ENCODE results near the gene NPW. TPM values are rescaled to one million over a fixed set of nuclear protein-coding genes. Genes with fewer than 3 reads are reported as not detected.

Gene NPW
- total and polyA plus RNA-seq, 12 donors = 0.39 to 0.54 TPM; not detected in 10

- Histone ChIP-seq H3K4me1 (peaks cover 11 to 30% (median 27%) of the 10 kb centered on the region in 9 donors), H3K27me3 (peaks cover 15 to 53% (median 40%) of the 10 kb centered on the region in 7 donors), H3K9me3 (no peaks in the 10 kb centered on the region), H3K36me3 (peaks cover 0 to 23% (median 12%) of the 10 kb centered on the region in 9 donors), H3K27ac (no peak overlapping the region), H3K4me3 (peak overlapping the region in 2 of 10 donors; percentile 80 to 81)
- no peak for ATAC-seq
- DNase-seq = no peak
- intact Hi-C loops (cut with DNase I) = loop anchor here in 1 of 10 donors (10.0 kb wide), 1 partner anchor 61 kb away; no protein-coding TSS in a partner anchor
- TF ChIP-seq, protein P1, sequence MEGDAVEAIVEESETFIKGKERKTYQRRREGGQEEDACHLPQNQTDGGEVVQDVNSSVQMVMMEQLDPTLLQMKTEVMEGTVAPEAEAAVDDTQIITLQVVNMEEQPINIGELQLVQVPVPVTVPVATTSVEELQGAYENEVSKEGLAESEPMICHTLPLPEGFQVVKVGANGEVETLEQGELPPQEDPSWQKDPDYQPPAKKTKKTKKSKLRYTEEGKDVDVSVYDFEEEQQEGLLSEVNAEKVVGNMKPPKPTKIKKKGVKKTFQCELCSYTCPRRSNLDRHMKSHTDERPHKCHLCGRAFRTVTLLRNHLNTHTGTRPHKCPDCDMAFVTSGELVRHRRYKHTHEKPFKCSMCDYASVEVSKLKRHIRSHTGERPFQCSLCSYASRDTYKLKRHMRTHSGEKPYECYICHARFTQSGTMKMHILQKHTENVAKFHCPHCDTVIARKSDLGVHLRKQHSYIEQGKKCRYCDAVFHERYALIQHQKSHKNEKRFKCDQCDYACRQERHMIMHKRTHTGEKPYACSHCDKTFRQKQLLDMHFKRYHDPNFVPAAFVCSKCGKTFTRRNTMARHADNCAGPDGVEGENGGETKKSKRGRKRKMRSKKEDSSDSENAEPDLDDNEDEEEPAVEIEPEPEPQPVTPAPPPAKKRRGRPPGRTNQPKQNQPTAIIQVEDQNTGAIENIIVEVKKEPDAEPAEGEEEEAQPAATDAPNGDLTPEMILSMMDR (IDR thresholded peaks at IDR 0.05) = no peak
- WGBS, 2 donors = 96 to 97% methylated on average over 14 of the region's 14 CpGs
These were observed 34.0 kb upstream of the NPW start for GRCh38 chr16:1985466-1986150.

- intact Hi-C loops (cut with DNase I) = loop anchor here in 1 of 10 donors (10.0 kb wide), 1 partner anchor 62 kb away; no protein-coding TSS in a partner anchor
- peaks cover 12 to 50% (median 39%) of the 10 kb centered on the region in 7 donors for H3K27me3 ChIP-seq
- peaks cover 16 to 45% (median 41%) of the 10 kb centered on the region in 9 donors for H3K4me1 ChIP-seq
- no peak overlapping the region for H3K27ac ChIP-seq
- TF ChIP-seq, protein P1 (IDR thresholded peaks at IDR 0.05) = no peak
- H3K9me3 ChIP-seq = no peaks in the 10 kb centered on the region
- H3K36me3 ChIP-seq = peaks cover 0 to 23% (median 12%) of the 10 kb centered on the region in 9 donors
- no peak for DNase-seq
- ATAC-seq = no peak
- no peak overlapping the region for H3K4me3 ChIP-seq
- WGBS, 2 donors = 88 to 90% methylated on average over 10 of the region's 10 CpGs
These were observed 32.4 kb upstream of the NPW start for GRCh38 chr16:1987198-1987597.

- Histone ChIP-seq H3K27me3 (peaks cover 12 to 40% (median 36%) of the 10 kb centered on the region in 7 donors), H3K36me3 (peaks cover 0 to 23% (median 12%) of the 10 kb centered on the region in 9 donors), H3K4me3 (peak within 1 kb of the TSS in 5 of 10 donors; percentile 10 to 60 (median 24)), H3K4me1 (peaks cover 10 to 38% (median 29%) of the 10 kb centered on the region in 9 donors), H3K27ac (no peak within 1 kb of the TSS), H3K9me3 (no peaks in the 10 kb centered on the region)
- ATAC-seq (no peak), DNase-seq (peak in 1 of 2 donors; percentile 18)
- WGBS, 2 donors = 6% methylated on average over 46 to 67 of the region's 67 CpGs
- intact Hi-C loops (cut with DNase I) = loop anchor here in 1 of 10 donors (10.0 kb wide), 1 partner anchor 65 kb away; no protein-coding TSS in a partner anchor
- TF ChIP-seq, protein P1 (IDR thresholded peaks at IDR 0.05) = no peak
These were observed 30.1 kb upstream of the NPW start, which contains the start of gene SYNGR3 for GRCh38 chr16:1989209-1990100. SYNGR3 (plus strand) TSS chr16:1989970; CDS start chr16:1990103, 133 bp downstream.

DNA sequence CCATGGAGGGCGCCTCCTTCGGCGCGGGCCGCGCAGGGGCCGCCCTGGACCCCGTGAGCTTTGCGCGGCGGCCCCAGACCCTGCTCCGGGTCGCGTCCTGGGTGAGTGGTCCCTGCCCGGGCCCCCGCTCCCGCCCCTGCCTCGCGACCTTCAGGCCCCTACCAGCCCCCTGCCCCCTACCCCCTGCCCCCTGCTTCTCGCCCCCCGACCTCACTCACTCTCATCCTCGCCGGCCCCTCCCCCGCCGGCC is 29.6 kb upstream of the NPW start:
- DNase-seq = no peak
- Histone ChIP-seq H3K27me3 (peaks cover 12 to 40% (median 36%) of the 10 kb centered on the region in 7 donors), H3K36me3 (peaks cover 0 to 23% (median 12%) of the 10 kb centered on the region in 9 donors), H3K4me3 (peak overlapping the region in 5 of 10 donors; percentile 10 to 60 (median 24)), H3K9me3 (no peaks in the 10 kb centered on the region), H3K4me1 (peaks cover 6 to 33% (median 24%) of the 10 kb centered on the region in 9 donors), H3K27ac (no peak overlapping the region)
- TF ChIP-seq, protein P1 (IDR thresholded peaks at IDR 0.05) = no peak
- WGBS, 2 donors = 0 to 1% methylated on average over 18 to 25 of the region's 25 CpGs
- intact Hi-C loops (cut with DNase I) = no loop called here
- ATAC-seq = no peak
